Endothelial cell of umbilical vein (primary cell): ENCODE data around the gene GABPB1.

Source experiments
- CTCF ChIP-seq, 2 donors: IDR thresholded peaks; 1 replicate in 1 of 2; 2 replicates in 1 of 2; pipeline ENCODE4 v1.5.1; 2011; ENCODE audit warnings: low read length in 2 of 2, mild to moderate bottlenecking in 2 of 2, moderate library complexity in 2 of 2, control low read depth in 1 of 2, inconsistent platforms in 1 of 2, low read depth in 1 of 2; ENCODE audit not compliant: insufficient read depth in 1 of 2; ENCODE audit errors: extremely low read depth in 1 of 2
- EZH2 ChIP-seq: IDR thresholded peaks from 2 replicates; pipeline ENCODE4 v1.6.1; 2012; ENCODE audit warnings: borderline replicate concordance, low read depth, mild to moderate bottlenecking, moderate library complexity, low read length, inconsistent platforms; ENCODE audit not compliant: severe bottlenecking
- GATA2 ChIP-seq: IDR thresholded peaks from 2 replicates; pipeline ENCODE4 v1.7.0; 2011; ENCODE audit warnings: low read depth, mild to moderate bottlenecking, moderate library complexity, mixed read lengths, low read length; ENCODE audit not compliant: insufficient read length, insufficient read depth
- JUN ChIP-seq: IDR thresholded peaks from 2 replicates; pipeline ENCODE4 v1.6.1; 2011; ENCODE audit warnings: borderline replicate concordance, low read depth; ENCODE audit not compliant: insufficient read length, insufficient read depth
- MAX ChIP-seq: IDR thresholded peaks from 2 replicates; pipeline ENCODE4 v1.6.1; 2011; ENCODE audit not compliant: insufficient read depth, insufficient read length
- MYC ChIP-seq: IDR thresholded peaks from one replicate; pipeline ENCODE4 v1.6.1; 2011; ENCODE audit warnings: mild to moderate bottlenecking, low read depth, low read length
- POLR2A ChIP-seq: IDR thresholded peaks from 2 replicates; pipeline ENCODE4 v1.6.1; 2012; ENCODE audit warnings: low read depth, mild to moderate bottlenecking, control low read depth, low read length
- POLR2AphosphoS5 ChIP-seq: IDR thresholded peaks from 2 replicates; pipeline ENCODE4 v1.6.1; 2012; ENCODE audit warnings: low read depth, mild to moderate bottlenecking, control low read depth, low read length, moderate library complexity; ENCODE audit not compliant: insufficient read depth

- TF ChIP-seq EZH2 (no peak), CTCF (IDR thresholded peaks at IDR 0.05; ENCODE audit: extremely low read depth in 1 of 2, insufficient read depth in 1 of 2, low read depth in 1 of 2, low read length in 2 of 2) (no peak), POLR2AphosphoS5 (no peak), JUN (no peak), GATA2 (no peak), POLR2A (no peak), MYC (no peak), MAX (no peak)
These were observed 87.4 kb downstream of the GABPB1 start for GRCh38 chr15:50267577-50267976.
